ENCODE measurements around the gene TMED10. TPM values are rescaled to one million over a fixed set of nuclear protein-coding genes. Genes with fewer than 3 reads are reported as not detected.

TMED10 gene
- total and polyA plus RNA-seq, 4 donors, result 79.5 to 398 (median 274) TPM

- Histone ChIP-seq H3K9me3 (ENCODE audit: control insufficient read depth in 4 of 4, insufficient read depth in 3 of 4, low read length in 3 of 4) (no peaks in the 10 kb centered on the region), H3K4me1 (ENCODE audit: control insufficient read depth in 5 of 5, insufficient read depth in 5 of 5, low read length in 5 of 5) (peaks cover 0 to 32% (median 12%) of the 10 kb centered on the region in 5 donors), H3K4me3 (no peak overlapping the region), H3K27ac (ENCODE audit: low read depth in 1 of 2, low read length in 1 of 2) (no peak overlapping the region), H3K36me3 (ENCODE audit: control insufficient read depth in 4 of 4, insufficient read depth in 4 of 4, low read length in 4 of 4) (peaks cover 29 to 51% (median 36%) of the 10 kb centered on the region in 4 donors), H3K9ac (ENCODE audit: insufficient read depth in 1 of 2, low read length in 2 of 2) (no peak overlapping the region), H3K27me3 (ENCODE audit: control insufficient read depth in 3 of 3, insufficient read depth in 3 of 3, low read length in 2 of 3) (no peaks in the 10 kb centered on the region)
- 79 to 96% methylated on average over 1 of the region's 1 CpG for WGBS, 2 donors
- no peak for TF ChIP-seq CTCF (IDR thresholded peaks at IDR 0.05; ENCODE audit: control extremely low read depth, extremely low read depth)
- DNase-seq (no peak), ATAC-seq (ENCODE audit: insufficient read depth, low FRiP score) (no peak)
Observed at GRCh38 chr14:75083271-75083670, 93.1 kb downstream of the TMED10 start.

GRCh38 chr14:75081660-75082229 lies 94.7 kb downstream of the TMED10 start:
- no peaks in the 10 kb centered on the region for H3K9me3 ChIP-seq (ENCODE audit: control insufficient read depth in 4 of 4, insufficient read depth in 3 of 4, low read length in 3 of 4)
- no peaks in the 10 kb centered on the region for H3K27me3 ChIP-seq (ENCODE audit: control insufficient read depth in 3 of 3, insufficient read depth in 3 of 3, low read length in 2 of 3)
- H3K9ac ChIP-seq (ENCODE audit: insufficient read depth in 1 of 2, low read length in 2 of 2), result peak overlapping the region in 1 of 2 donors; percentile 59
- no peak overlapping the region for H3K4me3 ChIP-seq
- 84 to 92% methylated on average over 2 of the region's 2 CpGs for WGBS, 2 donors
- peaks cover 22 to 42% (median 25%) of the 10 kb centered on the region in 4 donors for H3K36me3 ChIP-seq (ENCODE audit: control insufficient read depth in 4 of 4, insufficient read depth in 4 of 4, low read length in 4 of 4)
- ATAC-seq (ENCODE audit: insufficient read depth, low FRiP score), result no peak
- peaks cover 0 to 30% (median 12%) of the 10 kb centered on the region in 5 donors for H3K4me1 ChIP-seq (ENCODE audit: control insufficient read depth in 5 of 5, insufficient read depth in 5 of 5, low read length in 5 of 5)
- H3K27ac ChIP-seq (ENCODE audit: low read depth in 1 of 2, low read length in 1 of 2), result no peak overlapping the region
- TF ChIP-seq CTCF (IDR thresholded peaks at IDR 0.05; ENCODE audit: control extremely low read depth, extremely low read depth), result no peak
- peak in 2 of 3 donors; percentile 58 to 65 for DNase-seq

Small RNA genes lying within 50 kb of the gene (small RNA-seq; reads per million reads assigned to genes)
- gene HIF1AP1 (ENCODE audit: low replicate concordance) (not detected), gene RNU4ATAC14P (ENCODE audit: low replicate concordance) (not detected)

Other genes starting within 250 kb of the TMED10 start
- gene PGF, start 221.0 kb downstream of the TMED10 start, total RNA-seq, result 1 to 10 TPM; 4.9 to 8.7 TPM
- gene PGF, start 221.0 kb downstream of the TMED10 start, polyA plus RNA-seq, result 1 to 10 TPM; 3.0 to 10.0 TPM
- 10 to 100 TPM; 34.7 to 35.4 TPM for gene EIF2B2, start 173.7 kb downstream of the TMED10 start, total RNA-seq
- gene EIF2B2, start 173.7 kb downstream of the TMED10 start, polyA plus RNA-seq, result 10 to 100 TPM; 19.6 to 45.2 TPM
- 10 to 100 TPM; 21.7 to 60.6 TPM for gene MLH3, start 125.1 kb downstream of the TMED10 start, total RNA-seq
- gene MLH3, start 125.1 kb downstream of the TMED10 start, polyA plus RNA-seq, result 10 to 100 TPM; 10.1 to 18.1 TPM
- 10 to 100 TPM; 16.1 to 17.5 TPM for gene ACYP1, start 112.6 kb downstream of the TMED10 start, total RNA-seq
- gene ACYP1, start 112.6 kb downstream of the TMED10 start, polyA plus RNA-seq, result 10 to 100 TPM; 11.6 to 35.5 TPM
- 1 to 10 TPM; 5.6 to 6.7 TPM for gene ZC2HC1C, start 107.0 kb downstream of the TMED10 start, total RNA-seq
- 1 to 10 TPM; 2.7 to 7.6 TPM for gene ZC2HC1C, start 107.0 kb downstream of the TMED10 start, polyA plus RNA-seq
- gene NEK9, start 49.6 kb downstream of the TMED10 start, total RNA-seq, result 10 to 100 TPM; 74.1 to 76.3 TPM
- gene NEK9, start 49.6 kb downstream of the TMED10 start, polyA plus RNA-seq, result 10 to 100 TPM; 23.1 to 32.4 TPM
- gene FOS, start 102.2 kb upstream of the TMED10 start, total RNA-seq, result 100 to 1,000 TPM in 1 of 2 donors, 10 to 100 TPM in 1; 63.7 to 123 TPM
- gene FOS, start 102.2 kb upstream of the TMED10 start, polyA plus RNA-seq, result 100 to 1,000 TPM; 139 to 879 TPM